Karpas-422 (cell line): ENCODE results near the gene MOB3B. TPM values are rescaled to one million over a fixed set of nuclear protein-coding genes. Genes with fewer than 3 reads are reported as not detected.

Experiments used
- DNase-seq: peaks from one replicate; pipeline ENCODE4 v3.0.0-alpha.2; 2015
- H2AFZ ChIP-seq: fragments of 200-600 bp; sonication (generic); 2 replicates; pipeline ENCODE4 v1.6.1; 2014; ENCODE audit warnings: antibody characterized with exemption, low read length, mixed read lengths
- H3K27ac ChIP-seq: fragments of 200-600 bp; sonication (generic); 2 replicates; pipeline ENCODE4 v1.5.1; 2014; ENCODE audit warnings: mild to moderate bottlenecking, low read length, moderate library complexity
- H3K27me3 ChIP-seq: fragments of 200-600 bp; sonication (generic); 2 replicates; pipeline ENCODE4 v1.6.1; 2014; ENCODE audit warnings: low read length, mixed read lengths
- H3K36me3 ChIP-seq: fragments of 200-600 bp; sonication (generic); 2 replicates; pipeline ENCODE4 v1.6.1; 2014; ENCODE audit warnings: low read length, mixed read lengths; ENCODE audit not compliant: insufficient read depth
- H3K4me1 ChIP-seq: fragments of 200-600 bp; sonication (generic); 2 replicates; pipeline ENCODE4 v1.6.1; 2014; ENCODE audit warnings: mild to moderate bottlenecking, low read length, mixed read lengths
- H3K4me2 ChIP-seq: fragments of 200-600 bp; sonication (generic); 2 replicates; pipeline ENCODE4 v1.6.1; 2014; ENCODE audit warnings: low read length, low read depth, mild to moderate bottlenecking; ENCODE audit not compliant: poor library complexity, severe bottlenecking
- H3K4me3 ChIP-seq: fragments of 200-600 bp; sonication (generic); 2 replicates; pipeline ENCODE4 v1.5.1; 2014; ENCODE audit warnings: mild to moderate bottlenecking, antibody characterized with exemption, low read length, mixed read lengths
- H3K79me2 ChIP-seq: fragments of 200-600 bp; sonication (generic); 2 replicates; pipeline ENCODE4 v1.6.1; 2014; ENCODE audit warnings: mild to moderate bottlenecking, low read length, mixed read lengths
- H3K9ac ChIP-seq: fragments of 200-600 bp; sonication (generic); 2 replicates; pipeline ENCODE4 v1.6.0; 2014; ENCODE audit warnings: low read length
- H3K9me2 ChIP-seq: fragments of 200-600 bp; sonication (generic), shearing (Covaris generic); replicated peaks from 2 replicates; pipeline ENCODE4 v1.6.0; 2014; ENCODE audit warnings: mild to moderate bottlenecking, low read length, moderate library complexity; ENCODE audit not compliant: insufficient read depth
- H3K9me3 ChIP-seq: fragments of 300-700, 200-600 bp; sonication (generic); 2 replicates; pipeline ENCODE4 v1.6.1; 2014; ENCODE audit warnings: low read length, mixed read lengths
- H4K20me1 ChIP-seq: fragments of 200-600 bp; sonication (generic); 2 replicates; pipeline ENCODE4 v1.6.1; 2014; ENCODE audit warnings: mild to moderate bottlenecking, antibody characterized with exemption, low read length, low read depth; ENCODE audit not compliant: insufficient read depth
- total RNA-seq: library from RNA; depleted of rRNA; stranded (reverse); fragments of >200 nt; shearing (Covaris generic); gene quantifications from 2 replicates; pipeline ENCODE4 v1.2.3, GENCODE V29; 2014; ENCODE audit warnings: low replicate concordance

Gene MOB3B
- total RNA-seq, 1 experiment from 2014 or later = 0.45 TPM

- Histone ChIP-seq H3K9ac (no peak overlapping the region), H3K4me2 (no peak overlapping the region), H2AFZ (no peak overlapping the region), H4K20me1 (no peaks in the 10 kb centered on the region), H3K9me3 (no peaks in the 10 kb centered on the region), H3K27ac (no peak overlapping the region), H3K9me2 (no peaks in the 10 kb centered on the region), H3K4me1 (no peaks in the 10 kb centered on the region), H3K36me3 (peaks cover 45% of the 10 kb centered on the region), H3K79me2 (no peaks in the 10 kb centered on the region; the same call in 1 of the 2 replicates), H3K27me3 (no peaks in the 10 kb centered on the region), H3K4me3 (no peak overlapping the region)
- no peak for DNase-seq
Observed at GRCh38 chr9:27554712-27555111, 25.1 kb upstream of the MOB3B start.

GRCh38 chr9:27549196-27549755 lies 19.7 kb upstream of the MOB3B start:
- Histone ChIP-seq H4K20me1 (no peaks in the 10 kb centered on the region), H3K36me3 (peaks cover 27% of the 10 kb centered on the region), H3K9ac (no peak overlapping the region), H3K4me2 (no peak overlapping the region), H3K4me1 (no peaks in the 10 kb centered on the region), H3K9me3 (no peaks in the 10 kb centered on the region), H3K27ac (no peak overlapping the region), H2AFZ (no peak overlapping the region), H3K9me2 (no peaks in the 10 kb centered on the region), H3K79me2 (no peaks in the 10 kb centered on the region; the same call in 1 of the 2 replicates), H3K4me3 (no peak overlapping the region), H3K27me3 (no peaks in the 10 kb centered on the region)
- no peak for DNase-seq

GRCh38 chr9:27548055-27548741 lies 18.6 kb upstream of the MOB3B start:
- Histone ChIP-seq H3K79me2 (no peaks in the 10 kb centered on the region), H4K20me1 (no peaks in the 10 kb centered on the region)
- peak; percentile 55 for DNase-seq

GRCh38 chr9:27545471-27545870 lies 15.9 kb upstream of the MOB3B start:
- Histone ChIP-seq H3K27ac (no peak overlapping the region), H3K4me2 (no peak overlapping the region), H3K4me1 (no peaks in the 10 kb centered on the region), H3K9me3 (no peaks in the 10 kb centered on the region), H4K20me1 (no peaks in the 10 kb centered on the region), H3K36me3 (peaks cover 16% of the 10 kb centered on the region), H3K9me2 (no peaks in the 10 kb centered on the region), H2AFZ (no peak overlapping the region), H3K4me3 (no peak overlapping the region), H3K79me2 (no peaks in the 10 kb centered on the region), H3K27me3 (no peaks in the 10 kb centered on the region), H3K9ac (no peak overlapping the region)
- DNase-seq = no peak

More at GRCh38 chr9:27548055-27548741, 18.6 kb upstream of the MOB3B start:
- Histone ChIP-seq H3K4me2 (no peak overlapping the region), H3K9me3 (no peaks in the 10 kb centered on the region), H3K4me1 (no peaks in the 10 kb centered on the region), H3K27me3 (no peaks in the 10 kb centered on the region), H3K9ac (no peak overlapping the region), H3K36me3 (peaks cover 16% of the 10 kb centered on the region), H3K9me2 (no peaks in the 10 kb centered on the region), H3K4me3 (no peak overlapping the region), H2AFZ (no peak overlapping the region), H3K27ac (no peak overlapping the region)

- no peak overlapping the region for H3K27ac ChIP-seq
- H3K36me3 ChIP-seq = peaks cover 11% of the 10 kb centered on the region
- H3K9ac ChIP-seq = no peak overlapping the region
- no peak overlapping the region for H3K4me2 ChIP-seq
- no peaks in the 10 kb centered on the region for H3K27me3 ChIP-seq
- no peaks in the 10 kb centered on the region for H3K9me3 ChIP-seq
- no peaks in the 10 kb centered on the region for H3K9me2 ChIP-seq
- no peaks in the 10 kb centered on the region for H4K20me1 ChIP-seq
- no peak overlapping the region for H2AFZ ChIP-seq
- DNase-seq = no peak
- H3K79me2 ChIP-seq = no peaks in the 10 kb centered on the region
- no peak overlapping the region for H3K4me3 ChIP-seq
- H3K4me1 ChIP-seq = no peaks in the 10 kb centered on the region
Observed at GRCh38 chr9:27542508-27542907, 12.9 kb upstream of the MOB3B start.

- Histone ChIP-seq H3K9ac (no peak overlapping the region), H3K4me3 (no peak overlapping the region), H3K4me2 (no peak overlapping the region), H3K4me1 (no peaks in the 10 kb centered on the region), H3K36me3 (peaks cover 11% of the 10 kb centered on the region), H3K9me2 (no peaks in the 10 kb centered on the region), H3K9me3 (no peaks in the 10 kb centered on the region), H2AFZ (no peak overlapping the region), H4K20me1 (no peaks in the 10 kb centered on the region), H3K27ac (no peak overlapping the region), H3K27me3 (no peaks in the 10 kb centered on the region), H3K79me2 (no peaks in the 10 kb centered on the region)
- no peak for DNase-seq
Observed at GRCh38 chr9:27541740-27542139, 12.1 kb upstream of the MOB3B start.

- Histone ChIP-seq H3K27me3 (no peaks in the 10 kb centered on the region), H3K9me3 (no peaks in the 10 kb centered on the region), H3K9ac (no peak overlapping the region), H4K20me1 (no peaks in the 10 kb centered on the region), H3K4me2 (no peak overlapping the region), H3K36me3 (peaks cover 11% of the 10 kb centered on the region), H2AFZ (no peak overlapping the region), H3K4me1 (no peaks in the 10 kb centered on the region), H3K9me2 (no peaks in the 10 kb centered on the region), H3K27ac (no peak overlapping the region), H3K79me2 (no peaks in the 10 kb centered on the region), H3K4me3 (no peak overlapping the region)
- no peak for DNase-seq
Observed at GRCh38 chr9:27540502-27540901, 10.9 kb upstream of the MOB3B start.

- Histone ChIP-seq H3K9me3 (no peaks in the 10 kb centered on the region), H2AFZ (no peak overlapping the region), H3K36me3 (peaks cover 3% of the 10 kb centered on the region; the same call in 1 of the 2 replicates), H3K4me3 (no peak overlapping the region), H4K20me1 (no peaks in the 10 kb centered on the region), H3K4me2 (no peak overlapping the region), H3K9ac (no peak overlapping the region), H3K27me3 (no peaks in the 10 kb centered on the region), H3K27ac (no peak overlapping the region), H3K79me2 (no peaks in the 10 kb centered on the region), H3K4me1 (no peaks in the 10 kb centered on the region), H3K9me2 (no peaks in the 10 kb centered on the region)
- DNase-seq = no peak
Observed at GRCh38 chr9:27539479-27540441, 10.1 kb upstream of the MOB3B start.
